Natural killer cell (primary cell): ENCODE measurements around the gene ALLC. TPM values are rescaled to one million over a fixed set of nuclear protein-coding genes. Genes with fewer than 3 reads are reported as not detected.

Experiments
- ATAC-seq, 3 donors: fragments of 150-1000 bp in 2 of 3; fragments of 200-7000 bp in 1 of 3; cut with Tn5 transposase; 1 replicate in 1 of 3; 2 replicates in 2 of 3; pipeline ENCODE4 v1.10.0; 2021; ENCODE audit warnings: mild to moderate bottlenecking in 2 of 3, moderate library complexity in 2 of 3
- DNase-seq, 2 donors: peaks; one replicate each; pipeline versions ENCODE4 v3.0.0 to v3.0.0-alpha.2; 2013 to 2021; ENCODE audit warnings: mixed read lengths in 1 of 2
- H3K27ac ChIP-seq: one replicate; pipeline ENCODE4 v1.5.1; 2013; ENCODE audit warnings: mild to moderate bottlenecking, low read length
- H3K27me3 ChIP-seq: one replicate; pipeline ENCODE4 v1.6.1; 2013; ENCODE audit warnings: low read length; ENCODE audit not compliant: control insufficient read depth, insufficient read depth
- H3K36me3 ChIP-seq: one replicate; pipeline ENCODE4 v1.6.1; 2013; ENCODE audit warnings: low read length; ENCODE audit not compliant: control insufficient read depth, insufficient read depth
- H3K4me1 ChIP-seq: one replicate; pipeline ENCODE4 v1.6.1; 2013; ENCODE audit warnings: low read length; ENCODE audit not compliant: control insufficient read depth, insufficient read depth
- H3K4me3 ChIP-seq: one replicate; pipeline ENCODE4 v1.5.1; 2013; ENCODE audit warnings: low read length
- H3K9me3 ChIP-seq: one replicate; pipeline ENCODE4 v1.6.1; 2013; ENCODE audit warnings: low read length; ENCODE audit not compliant: control insufficient read depth, insufficient read depth
- H3K27ac Mint-ChIP-seq, 2 donors: one replicate each; pipeline ENCODE4 v1.8.0; 2022; ENCODE audit warnings: mild to moderate bottlenecking in 2 of 2, mixed read lengths in 2 of 2, moderate library complexity in 1 of 2
- H3K27me3 Mint-ChIP-seq, 2 donors: one replicate each; pipeline ENCODE4 v1.8.0; 2022; ENCODE audit warnings: low read depth in 2 of 2, mixed read lengths in 2 of 2
- H3K36me3 Mint-ChIP-seq: one replicate; pipeline ENCODE4 v1.8.0; 2022; ENCODE audit warnings: mixed read lengths
- H3K4me1 Mint-ChIP-seq, 2 donors: one replicate each; pipeline ENCODE4 v1.8.0; 2022; ENCODE audit warnings: mixed read lengths in 2 of 2
- H3K4me3 Mint-ChIP-seq: one replicate; pipeline ENCODE4 v1.8.0; 2022; ENCODE audit warnings: mild to moderate bottlenecking, moderate library complexity, mixed read lengths
- H3K9me3 Mint-ChIP-seq, 2 donors: one replicate each; pipeline ENCODE4 v1.8.0; 2022; ENCODE audit warnings: mixed read lengths in 2 of 2
- WGBS: methylation state at CpG from one replicate; pipeline ENCODE4 v1.1.7; 2013; ENCODE audit warnings: missing lambda C conversion rate; ENCODE audit not compliant: insufficient coverage; 5-methylcytosine and 5-hydroxymethylcytosine counted together
- intact Hi-C: fragments of 100-400 bp; cut with micrococcal nuclease; formaldehyde crosslinking; loops from one replicate; pipeline ENCODE4 v1.14.2; 2022
- total RNA-seq, 4 donors: library from RNA; stranded (reverse); fragments of 120-200 nt in 1 of 4; gene quantifications; one replicate each; pipeline versions ENCODE4 v1.2.3 to v1.2.4, GENCODE V29; 2013 to 2022
- TF ChIP-seq, protein P1 (sequence below): fragments of 200-600 bp; IDR thresholded peaks from one replicate; pipeline ENCODE4 v1.8.0; 2022; ENCODE audit warnings: antibody characterized with exemption

Gene ALLC
- total RNA-seq, 3 donors from 2014 or later (not counting 1 experiment from before 2014, with no cell fraction given): not detected

DNA sequence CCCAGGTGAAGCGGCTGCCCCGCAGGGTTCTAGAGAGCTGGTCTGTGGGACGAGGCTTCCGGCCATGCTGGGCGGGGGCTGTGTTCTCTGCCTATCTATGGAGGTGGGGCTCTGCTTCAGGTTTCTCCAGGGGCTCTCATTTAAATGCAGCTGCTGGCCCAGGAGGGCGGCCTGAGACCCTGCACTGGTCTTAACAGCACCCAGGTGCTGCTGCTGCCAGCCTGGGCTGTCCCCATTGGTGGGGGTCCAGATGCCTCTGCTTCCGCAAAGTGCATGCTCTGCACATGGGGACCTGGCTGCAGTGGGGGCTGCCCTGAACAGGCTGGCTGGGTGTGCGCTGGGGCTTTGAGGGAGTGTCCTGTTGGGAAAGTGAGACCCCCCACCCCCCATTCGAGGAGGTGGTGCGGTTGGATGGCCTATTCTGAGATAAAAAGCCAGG lies 29.7 kb upstream of the ALLC start:
- H3K4me1 ChIP-seq: no peaks in the 10 kb centered on the region
- ATAC-seq (no peak), DNase-seq (no peak)
- Mint-ChIP-seq H3K9me3 (no peaks in the 10 kb centered on the region), H3K36me3 (no peaks in the 10 kb centered on the region), H3K4me3 (no peak overlapping the region), H3K27me3 (peaks cover 0 to 5% of the 10 kb centered on the region in 2 donors), H3K27ac (no peak overlapping the region), H3K4me1 (no peaks in the 10 kb centered on the region)
- intact Hi-C loops: no loop called here
- no peaks in the 10 kb centered on the region for H3K9me3 ChIP-seq
- no peaks in the 10 kb centered on the region for H3K36me3 ChIP-seq
- 95% methylated on average over 10 of the region's 10 CpGs for WGBS
- TF ChIP-seq, protein P1, sequence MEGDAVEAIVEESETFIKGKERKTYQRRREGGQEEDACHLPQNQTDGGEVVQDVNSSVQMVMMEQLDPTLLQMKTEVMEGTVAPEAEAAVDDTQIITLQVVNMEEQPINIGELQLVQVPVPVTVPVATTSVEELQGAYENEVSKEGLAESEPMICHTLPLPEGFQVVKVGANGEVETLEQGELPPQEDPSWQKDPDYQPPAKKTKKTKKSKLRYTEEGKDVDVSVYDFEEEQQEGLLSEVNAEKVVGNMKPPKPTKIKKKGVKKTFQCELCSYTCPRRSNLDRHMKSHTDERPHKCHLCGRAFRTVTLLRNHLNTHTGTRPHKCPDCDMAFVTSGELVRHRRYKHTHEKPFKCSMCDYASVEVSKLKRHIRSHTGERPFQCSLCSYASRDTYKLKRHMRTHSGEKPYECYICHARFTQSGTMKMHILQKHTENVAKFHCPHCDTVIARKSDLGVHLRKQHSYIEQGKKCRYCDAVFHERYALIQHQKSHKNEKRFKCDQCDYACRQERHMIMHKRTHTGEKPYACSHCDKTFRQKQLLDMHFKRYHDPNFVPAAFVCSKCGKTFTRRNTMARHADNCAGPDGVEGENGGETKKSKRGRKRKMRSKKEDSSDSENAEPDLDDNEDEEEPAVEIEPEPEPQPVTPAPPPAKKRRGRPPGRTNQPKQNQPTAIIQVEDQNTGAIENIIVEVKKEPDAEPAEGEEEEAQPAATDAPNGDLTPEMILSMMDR: no peak
- H3K4me3 ChIP-seq: no peak overlapping the region
- no peak overlapping the region for H3K27ac ChIP-seq
- no peaks in the 10 kb centered on the region for H3K27me3 ChIP-seq

DNA sequence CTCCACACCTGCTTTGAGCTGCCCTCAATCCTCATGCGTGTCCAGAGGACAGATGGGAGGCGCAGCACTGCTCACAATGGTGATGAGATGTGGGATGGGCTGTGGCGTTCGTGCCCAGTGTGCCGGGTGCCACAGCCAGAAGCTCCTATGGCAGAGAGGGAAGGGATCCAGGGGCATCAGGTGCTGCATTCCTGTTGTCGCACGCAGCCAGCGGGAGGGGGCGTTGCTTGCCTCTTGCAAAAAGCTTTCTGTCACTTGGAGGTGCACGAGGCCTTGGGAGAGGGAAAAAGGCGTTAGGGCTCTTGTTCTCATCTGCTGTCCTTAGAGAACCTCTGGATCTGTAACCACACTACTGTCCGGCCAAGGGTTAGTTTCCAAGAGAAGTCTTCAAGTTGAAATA lies 29.2 kb upstream of the ALLC start:
- Histone ChIP-seq H3K27ac (no peak overlapping the region), H3K4me1 (no peaks in the 10 kb centered on the region), H3K36me3 (no peaks in the 10 kb centered on the region), H3K9me3 (no peaks in the 10 kb centered on the region), H3K4me3 (no peak overlapping the region), H3K27me3 (no peaks in the 10 kb centered on the region)
- Mint-ChIP-seq H3K4me1 (no peaks in the 10 kb centered on the region), H3K27ac (no peak overlapping the region), H3K36me3 (no peaks in the 10 kb centered on the region), H3K4me3 (no peak overlapping the region), H3K27me3 (peaks cover 0 to 2% of the 10 kb centered on the region in 2 donors), H3K9me3 (no peaks in the 10 kb centered on the region)
- TF ChIP-seq, protein P1: no peak
- 60% methylated on average over 12 of the region's 12 CpGs for WGBS
- intact Hi-C loops: no loop called here
- ATAC-seq: no peak
- DNase-seq: no peak

DNA sequence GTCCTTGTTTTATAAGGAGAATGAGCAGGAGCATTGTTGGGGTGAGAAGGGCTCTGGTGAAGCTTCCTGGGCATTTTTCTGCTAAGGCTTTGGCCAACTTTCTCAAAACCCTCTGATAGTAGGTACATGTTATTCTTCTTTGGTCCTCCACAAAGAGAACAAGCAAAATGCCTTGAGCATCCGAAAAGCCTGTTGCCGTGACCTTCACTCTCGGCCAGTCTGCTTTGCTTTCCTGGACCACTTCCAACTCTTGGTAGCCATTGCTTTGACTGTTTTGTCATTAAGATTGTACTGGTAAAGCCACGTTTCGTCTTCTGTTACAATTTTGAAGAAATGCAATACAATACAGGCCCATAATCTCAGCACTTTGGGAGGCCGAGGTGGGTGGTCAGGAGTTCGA lies 27.4 kb upstream of the ALLC start:
- Histone ChIP-seq H3K9me3 (no peaks in the 10 kb centered on the region), H3K4me3 (no peak overlapping the region), H3K27me3 (no peaks in the 10 kb centered on the region), H3K36me3 (no peaks in the 10 kb centered on the region), H3K27ac (no peak overlapping the region), H3K4me1 (no peaks in the 10 kb centered on the region)
- ATAC-seq: no peak
- DNase-seq: no peak
- 97% methylated on average over 6 of the region's 7 CpGs for WGBS
- no peaks in the 10 kb centered on the region for H3K4me1 Mint-ChIP-seq
- no peaks in the 10 kb centered on the region for H3K36me3 Mint-ChIP-seq
- intact Hi-C loops: no loop called here
- no peak overlapping the region for H3K4me3 Mint-ChIP-seq
- H3K27me3 Mint-ChIP-seq: no peaks in the 10 kb centered on the region
- no peaks in the 10 kb centered on the region for H3K9me3 Mint-ChIP-seq
- H3K27ac Mint-ChIP-seq: no peak overlapping the region
- TF ChIP-seq, protein P1: no peak

DNA sequence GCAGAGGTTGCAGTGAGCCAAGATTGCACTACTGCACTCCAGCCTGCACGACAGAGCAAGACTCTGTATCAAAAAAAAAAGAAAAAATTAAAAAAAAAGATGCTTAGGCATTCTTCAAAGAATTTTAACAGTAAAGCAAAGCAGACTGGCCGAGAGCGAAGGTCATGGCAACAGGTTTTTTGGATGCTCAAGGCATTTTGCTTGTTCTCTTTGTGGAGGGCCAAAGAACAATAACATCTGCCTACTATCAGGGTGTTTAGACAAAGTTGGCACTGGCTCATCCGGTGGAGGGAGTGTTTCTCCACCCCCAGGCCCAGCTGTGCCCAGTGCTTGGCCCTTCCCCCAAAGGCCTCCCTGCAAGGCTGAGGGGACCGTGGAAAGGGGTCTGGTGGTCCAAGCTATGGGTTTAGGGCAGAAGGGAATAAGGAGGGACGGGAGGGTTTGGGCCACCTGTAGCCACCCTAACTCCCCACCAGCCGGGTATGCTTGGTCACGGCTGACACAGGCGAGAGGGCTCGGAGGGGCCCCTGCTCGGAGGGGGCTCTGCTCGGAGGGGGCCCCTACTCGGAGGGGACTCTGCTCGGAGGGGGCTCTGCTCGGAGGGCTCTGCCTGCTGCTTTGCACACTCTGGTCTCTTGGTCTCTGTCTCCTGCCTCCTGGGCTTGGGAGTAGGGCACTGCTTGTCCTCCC lies 26.7 kb upstream of the ALLC start:
- no peak overlapping the region for H3K4me3 Mint-ChIP-seq
- TF ChIP-seq, protein P1: no peak
- H3K27ac Mint-ChIP-seq: no peak overlapping the region
- ATAC-seq (no peak), DNase-seq (no peak)
- no peaks in the 10 kb centered on the region for H3K9me3 Mint-ChIP-seq
- H3K36me3 Mint-ChIP-seq: no peaks in the 10 kb centered on the region
- H3K4me1 Mint-ChIP-seq: no peaks in the 10 kb centered on the region
- Histone ChIP-seq H3K27me3 (no peaks in the 10 kb centered on the region), H3K4me3 (no peak overlapping the region), H3K4me1 (no peaks in the 10 kb centered on the region), H3K27ac (no peak overlapping the region), H3K9me3 (no peaks in the 10 kb centered on the region), H3K36me3 (no peaks in the 10 kb centered on the region)
- 89% methylated on average over 14 of the region's 15 CpGs for WGBS
- H3K27me3 Mint-ChIP-seq: no peaks in the 10 kb centered on the region
- intact Hi-C loops: no loop called here
